ENCODE results near the gene SMCR8.

SMCR8 gene

GRCh38 chr17:18363101-18364049 is 48.3 kb downstream of the SMCR8 start, which contains the start of gene SHMT1:
Gene SHMT1, minus strand, starts transcription at chr17:18363550. Its CDS starts 7,569 bp downstream, at chr17:18355981.
- DNase-seq: peak; percentile 97

- no peak for DNase-seq
Measured at GRCh38 chr17:18364166-18364565, 49.1 kb downstream of the SMCR8 start.

DNA sequence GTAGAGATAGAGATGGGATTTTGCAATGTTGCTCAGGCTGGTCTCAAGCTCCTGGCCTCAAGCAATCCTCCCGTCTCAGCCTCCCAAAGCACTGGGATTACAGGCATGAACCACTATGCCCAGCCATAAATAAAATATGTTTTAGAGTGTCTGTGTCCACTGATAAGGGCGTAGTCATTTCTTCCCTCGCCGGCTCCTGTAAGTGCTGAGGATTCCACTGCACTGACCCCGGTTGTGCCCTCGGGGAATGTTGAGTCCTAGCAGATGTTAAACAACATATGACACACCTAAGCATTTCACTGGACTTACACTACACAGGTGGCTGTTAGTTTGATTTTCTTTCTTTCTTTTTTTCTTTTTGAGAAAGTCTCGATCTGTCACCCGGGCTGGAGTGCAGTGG is 53.9 kb downstream of the SMCR8 start:
- DNase-seq: no peak

DNA sequence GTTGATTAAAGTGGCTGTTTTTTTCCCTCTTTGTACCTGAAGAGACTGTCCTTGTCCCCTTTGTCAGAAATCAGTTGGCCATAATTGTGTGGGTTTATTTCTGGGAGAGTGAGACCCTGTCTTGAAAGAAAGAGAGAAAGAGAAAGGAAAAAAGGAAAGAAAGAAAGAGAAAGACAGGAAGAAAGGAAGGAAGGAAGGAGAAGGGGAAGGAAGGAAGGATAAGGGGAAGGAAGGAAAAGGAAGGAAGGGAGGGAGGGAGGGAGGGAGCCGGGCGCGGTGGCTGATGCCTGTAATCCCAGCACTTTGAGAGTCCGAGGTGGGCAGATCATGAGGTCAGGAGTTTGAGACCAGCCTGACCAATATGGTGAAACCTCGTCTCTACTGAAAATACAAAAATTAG is 55.7 kb downstream of the SMCR8 start:
- DNase-seq: no peak

- DNase-seq: peak; percentile 38
Measured at GRCh38 chr17:18371455-18371854, 56.4 kb downstream of the SMCR8 start.

DNA sequence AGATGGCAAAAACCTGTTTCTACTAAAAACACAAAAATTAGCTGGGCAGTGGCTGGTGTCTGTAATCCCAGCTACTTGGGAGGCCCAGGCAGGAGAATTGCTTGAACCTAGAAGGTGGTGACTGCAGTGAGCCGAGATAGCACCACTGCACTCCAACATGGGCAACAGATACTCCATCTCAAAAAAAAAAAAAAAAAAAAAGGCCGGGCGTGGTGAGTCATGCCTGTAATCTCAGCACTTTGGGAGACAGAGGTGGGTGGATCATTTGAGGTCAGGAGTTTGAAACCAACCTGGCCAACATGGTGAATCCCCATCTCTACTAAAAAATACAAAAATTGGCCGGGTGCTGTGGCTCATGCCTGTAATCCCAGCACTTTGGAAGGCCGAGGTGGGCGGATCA is 58.1 kb downstream of the SMCR8 start:
- DNase-seq: peak; percentile 51

DNA sequence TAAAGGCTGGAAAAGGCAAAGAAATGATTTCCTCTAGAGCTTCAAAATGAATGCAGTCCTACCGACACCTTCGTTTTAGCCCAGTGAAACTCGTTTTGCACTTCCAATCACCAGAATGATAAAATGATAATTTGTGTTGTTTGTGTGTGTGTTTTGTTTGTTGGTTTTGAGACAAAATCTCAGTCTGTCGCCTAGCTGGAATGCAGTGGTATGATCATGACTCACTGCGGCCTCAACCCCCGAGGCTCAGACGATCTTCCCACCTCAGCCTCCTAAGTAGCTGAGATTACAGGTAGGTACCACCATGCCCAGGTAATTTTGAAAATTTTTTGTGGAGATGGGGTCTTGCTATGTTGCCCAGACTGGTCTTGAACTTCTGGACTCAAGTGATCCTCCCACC is 59.1 kb downstream of the SMCR8 start:
- no peak for DNase-seq
